ENCODE measurements around the gene OR6P1. TPM values are rescaled to one million over a fixed set of nuclear protein-coding genes. Genes with fewer than 3 reads are reported as not detected.

OR6P1 gene
- total and polyA plus RNA-seq, 10 donors: not detected

- intact Hi-C loops (cut with DNase I; ENCODE audit: low total_unique reads): no loop called here
- no peak within 1 kb of the TSS for H3K27ac ChIP-seq
- 69 to 77% (median 74%) methylated on average over 3 of the region's 3 CpGs for WGBS, 5 donors
- TF ChIP-seq CTCF (IDR thresholded peaks at IDR 0.05 in 8 of 11, conservative IDR thresholded peaks at IDR 0.05 in 3 of 11) (no peak), POLR2AphosphoS5 (IDR thresholded peaks at IDR 0.05) (no peak), POLR2A (IDR thresholded peaks at IDR 0.05) (no peak)
- H3K36me3 ChIP-seq: no peaks in the 10 kb centered on the region
- no peak within 1 kb of the TSS for H3K4me3 ChIP-seq
- H3K4me1 ChIP-seq: no peaks in the 10 kb centered on the region
- H3K9me3 ChIP-seq: no peaks in the 10 kb centered on the region
- no peaks in the 10 kb centered on the region for H3K27me3 ChIP-seq (replicated peaks in 1 of 7)
- DNase-seq: no peak
Observed at GRCh38 chr1:158554352-158554751, 16.0 kb downstream of the OR6P1 start, which contains the start of gene OR6Y1. TSS of gene OR6Y1 (minus strand) at chr1:158554405. CDS start at chr1:158548105, 6,300 bp downstream.

- no peak overlapping the region for H3K4me3 ChIP-seq
- H3K4me1 ChIP-seq: no peaks in the 10 kb centered on the region
- H3K27me3 ChIP-seq (replicated peaks in 1 of 7): no peaks in the 10 kb centered on the region
- TF ChIP-seq POLR2AphosphoS5 (IDR thresholded peaks at IDR 0.05): no peak
- TF ChIP-seq CTCF (IDR thresholded peaks at IDR 0.05 in 8 of 11, conservative IDR thresholded peaks at IDR 0.05 in 3 of 11): no peak
- TF ChIP-seq POLR2A (IDR thresholded peaks at IDR 0.05): no peak
- no peaks in the 10 kb centered on the region for H3K36me3 ChIP-seq
- WGBS, 5 donors: 67 to 97% (median 78%) methylated on average over 1 of the region's 1 CpG
- H3K27ac ChIP-seq: no peak overlapping the region
- no peak for DNase-seq
- H3K9me3 ChIP-seq: no peaks in the 10 kb centered on the region
- intact Hi-C loops (cut with DNase I; ENCODE audit: low total_unique reads): no loop called here
Observed at GRCh38 chr1:158552296-158552695, 18.1 kb downstream of the OR6P1 start.

DNA sequence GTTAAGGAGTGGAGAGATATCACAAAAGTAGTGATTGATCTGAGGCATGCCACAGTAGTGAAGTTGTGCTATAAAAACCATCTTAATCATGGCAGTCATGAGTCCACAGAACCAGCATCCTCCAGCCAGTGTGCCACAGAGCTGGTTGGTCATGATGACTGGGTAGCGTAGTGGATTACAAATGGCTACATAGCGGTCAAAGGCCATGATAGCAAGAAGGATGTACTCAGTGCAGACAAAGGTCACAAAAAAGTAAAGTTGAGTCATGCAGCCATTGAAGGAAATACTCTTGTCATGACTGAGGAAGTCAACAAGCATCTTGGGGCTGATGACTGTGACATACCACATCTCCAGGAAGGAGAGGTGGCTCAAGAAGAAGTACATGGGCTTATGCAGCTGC lies 22.8 kb downstream of the OR6P1 start:
- H3K36me3 ChIP-seq: no peaks in the 10 kb centered on the region
- H3K27me3 ChIP-seq (replicated peaks in 1 of 7): no peaks in the 10 kb centered on the region
- no peak overlapping the region for H3K4me3 ChIP-seq
- no peak overlapping the region for H3K27ac ChIP-seq
- WGBS, 5 donors: 87 to 99% (median 96%) methylated on average over 2 of the region's 2 CpGs
- TF ChIP-seq POLR2AphosphoS5 (IDR thresholded peaks at IDR 0.05): no peak
- no peak for DNase-seq
- no peaks in the 10 kb centered on the region for H3K9me3 ChIP-seq
- no peaks in the 10 kb centered on the region for H3K4me1 ChIP-seq
- intact Hi-C loops (cut with DNase I; ENCODE audit: low total_unique reads): no loop called here

GRCh38 chr1:158537609-158538008 lies 32.8 kb downstream of the OR6P1 start:
- Histone ChIP-seq H3K36me3 (no peaks in the 10 kb centered on the region), H3K4me1 (no peaks in the 10 kb centered on the region), H3K4me3 (no peak overlapping the region), H3K9me3 (no peaks in the 10 kb centered on the region), H3K27me3 (replicated peaks in 1 of 7) (no peaks in the 10 kb centered on the region), H3K27ac (no peak overlapping the region)
- 93 to 100% (median 98%) methylated on average over 2 of the region's 2 CpGs for WGBS, 5 donors
- TF ChIP-seq CTCF (IDR thresholded peaks at IDR 0.05 in 8 of 11, conservative IDR thresholded peaks at IDR 0.05 in 3 of 11): no peak
- no peak for TF ChIP-seq POLR2A (IDR thresholded peaks at IDR 0.05)
- TF ChIP-seq POLR2AphosphoS5 (IDR thresholded peaks at IDR 0.05): no peak
- intact Hi-C loops (cut with DNase I; ENCODE audit: low total_unique reads): no loop called here
- DNase-seq: no peak

GRCh38 chr1:158534496-158534895 lies 35.9 kb downstream of the OR6P1 start:
- no peaks in the 10 kb centered on the region for H3K36me3 ChIP-seq
- TF ChIP-seq POLR2AphosphoS5 (IDR thresholded peaks at IDR 0.05) (no peak), POLR2A (IDR thresholded peaks at IDR 0.05) (no peak), CTCF (IDR thresholded peaks at IDR 0.05 in 8 of 11, conservative IDR thresholded peaks at IDR 0.05 in 3 of 11) (no peak)

More at GRCh38 chr1:158534496-158534895, 35.9 kb downstream of the OR6P1 start:
- DNase-seq: no peak
- no peak overlapping the region for H3K27ac ChIP-seq
- no peak overlapping the region for H3K4me3 ChIP-seq
- intact Hi-C loops (cut with DNase I; ENCODE audit: low total_unique reads): no loop called here
- no peaks in the 10 kb centered on the region for H3K9me3 ChIP-seq
- no peaks in the 10 kb centered on the region for H3K27me3 ChIP-seq (replicated peaks in 1 of 7)
- no peaks in the 10 kb centered on the region for H3K4me1 ChIP-seq
- 59 to 68% (median 61%) methylated on average over 5 of the region's 5 CpGs for WGBS, 5 donors

Data from spleen (tissue), 11 donors.